GM10266 (cell line): ENCODE data around the gene ZSCAN31.

Experiments
- DNase-seq: peaks from one replicate; pipeline ENCODE4 v3.0.0; 2012; ENCODE audit errors: extremely low spot score
- TF ChIP-seq, protein P1 (sequence below): IDR thresholded peaks from 2 replicates; pipeline ENCODE4 v1.5.1; 2012; ENCODE audit warnings: mild to moderate bottlenecking, low read depth; ENCODE audit not compliant: control insufficient read depth, insufficient read depth; ENCODE audit errors: missing control alignments

Gene ZSCAN31

DNA sequence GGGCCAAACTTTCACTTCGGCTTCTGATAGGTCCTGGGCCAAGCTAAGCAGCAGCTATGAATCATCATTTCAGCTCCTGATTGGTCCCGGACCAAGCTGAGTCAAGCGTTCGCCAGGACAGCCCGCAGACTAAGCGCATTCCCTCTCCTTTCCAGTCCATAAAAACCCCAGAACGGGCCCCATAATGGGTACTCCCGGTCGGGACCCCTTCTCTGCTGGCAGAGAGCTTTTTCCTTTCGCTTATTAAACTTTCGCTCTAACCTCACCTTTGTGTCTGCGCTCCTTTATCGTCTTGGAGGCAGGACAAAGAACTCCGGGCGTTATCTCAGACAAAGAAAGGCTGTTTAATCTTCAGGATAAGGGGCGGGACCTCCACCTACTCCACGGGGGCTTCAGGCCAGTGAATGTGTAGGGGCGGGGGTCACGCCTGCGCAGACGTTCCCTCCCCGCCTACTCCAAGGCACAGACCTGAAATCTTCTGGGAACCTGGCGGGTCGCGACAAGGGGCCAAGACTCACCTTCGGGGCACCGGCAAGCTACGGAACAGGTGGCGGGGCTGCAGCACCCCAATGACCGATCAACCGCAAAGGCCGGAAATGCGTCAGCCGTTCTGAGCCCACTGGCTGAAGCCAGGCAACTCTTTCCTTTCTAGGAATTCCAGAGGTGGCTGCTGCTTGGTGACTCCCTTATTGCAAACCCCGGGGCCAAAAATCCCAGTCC, at the start of gene ZSCAN31:
ZSCAN31 (minus strand) TSS at position 585 of the 720 bp plus-strand sequence. CDS start 6,465 bp downstream, outside the sequence.
- TF ChIP-seq, protein P1, sequence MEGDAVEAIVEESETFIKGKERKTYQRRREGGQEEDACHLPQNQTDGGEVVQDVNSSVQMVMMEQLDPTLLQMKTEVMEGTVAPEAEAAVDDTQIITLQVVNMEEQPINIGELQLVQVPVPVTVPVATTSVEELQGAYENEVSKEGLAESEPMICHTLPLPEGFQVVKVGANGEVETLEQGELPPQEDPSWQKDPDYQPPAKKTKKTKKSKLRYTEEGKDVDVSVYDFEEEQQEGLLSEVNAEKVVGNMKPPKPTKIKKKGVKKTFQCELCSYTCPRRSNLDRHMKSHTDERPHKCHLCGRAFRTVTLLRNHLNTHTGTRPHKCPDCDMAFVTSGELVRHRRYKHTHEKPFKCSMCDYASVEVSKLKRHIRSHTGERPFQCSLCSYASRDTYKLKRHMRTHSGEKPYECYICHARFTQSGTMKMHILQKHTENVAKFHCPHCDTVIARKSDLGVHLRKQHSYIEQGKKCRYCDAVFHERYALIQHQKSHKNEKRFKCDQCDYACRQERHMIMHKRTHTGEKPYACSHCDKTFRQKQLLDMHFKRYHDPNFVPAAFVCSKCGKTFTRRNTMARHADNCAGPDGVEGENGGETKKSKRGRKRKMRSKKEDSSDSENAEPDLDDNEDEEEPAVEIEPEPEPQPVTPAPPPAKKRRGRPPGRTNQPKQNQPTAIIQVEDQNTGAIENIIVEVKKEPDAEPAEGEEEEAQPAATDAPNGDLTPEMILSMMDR, result no peak
- DNase-seq, result peak; percentile 69

- no peak for DNase-seq
- TF ChIP-seq, protein P1, result no peak
Observed at GRCh38 chr6:28384143-28384533, 48.2 kb upstream of the ZSCAN31 start.

DNA sequence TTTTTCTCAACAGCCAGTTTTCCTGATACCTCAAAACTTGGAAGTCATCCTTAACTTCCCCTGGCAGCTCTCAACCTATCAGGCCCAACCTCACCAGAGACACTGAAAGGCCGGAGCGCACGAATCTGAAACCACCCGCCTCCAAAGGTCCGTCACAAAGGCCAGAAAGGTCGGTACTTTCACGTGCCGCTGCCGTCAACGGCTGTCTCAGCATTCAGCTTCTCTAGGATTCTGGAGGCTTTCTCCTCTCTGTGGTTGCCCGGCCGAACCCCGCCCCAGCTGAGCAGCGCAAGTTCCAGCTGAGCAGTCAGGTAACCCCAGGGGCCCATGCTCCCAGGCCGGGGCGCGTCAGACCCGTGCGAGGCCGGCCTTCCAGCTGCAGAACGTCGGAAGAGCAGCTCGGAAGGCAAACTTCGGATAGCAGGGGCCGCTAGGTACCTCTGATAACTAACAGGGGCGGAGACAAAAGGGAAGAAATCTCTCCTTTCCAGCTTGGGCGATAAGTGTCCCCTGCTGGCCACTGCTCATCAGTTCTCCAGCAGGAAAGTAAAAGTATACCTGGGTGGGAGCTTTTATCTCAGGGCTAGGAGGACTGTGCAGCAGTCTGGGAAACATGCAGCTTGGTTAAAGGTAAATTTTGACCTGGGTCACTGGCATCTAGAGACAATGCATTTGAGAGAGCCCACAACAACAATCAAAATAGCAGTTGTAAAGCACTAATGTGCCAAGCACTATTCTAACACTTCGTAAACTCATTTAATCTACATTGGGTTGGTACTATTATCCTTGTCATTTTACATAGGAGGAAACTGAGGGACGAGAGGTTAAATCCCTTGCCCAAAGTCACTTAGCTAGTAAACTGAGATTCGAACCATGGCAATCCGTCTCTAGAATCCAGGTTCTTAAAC, 47.5 kb upstream of the ZSCAN31 start:
- TF ChIP-seq, protein P1, result peak; percentile 22

DNA sequence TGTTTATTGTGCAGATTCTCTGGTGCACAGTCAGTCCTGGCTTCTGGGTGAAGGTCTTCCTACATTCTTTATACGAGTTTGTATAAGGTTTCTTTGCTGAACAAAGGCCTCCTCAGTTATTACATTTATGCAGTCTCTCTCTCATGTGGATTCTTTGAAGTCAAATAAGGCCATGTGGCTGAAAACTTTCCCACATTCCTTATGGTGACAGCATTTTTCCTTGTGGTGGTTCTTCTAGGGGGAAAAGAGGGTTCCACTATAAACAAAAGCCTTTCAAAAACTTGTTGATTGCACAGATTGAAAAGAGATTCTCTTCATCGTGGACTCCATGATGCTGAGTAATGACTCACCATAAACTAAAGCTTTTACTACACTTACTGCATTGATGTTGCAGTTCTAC, 44.4 kb upstream of the ZSCAN31 start:
- no peak for DNase-seq
- TF ChIP-seq, protein P1, result no peak

More for the DNA sequence above, 47.5 kb upstream of the ZSCAN31 start:
- DNase-seq, result peak; percentile 74

GRCh38 chr6:28378644-28379043, 42.7 kb upstream of the ZSCAN31 start:
- no peak for DNase-seq
- TF ChIP-seq, protein P1, result no peak

DNA sequence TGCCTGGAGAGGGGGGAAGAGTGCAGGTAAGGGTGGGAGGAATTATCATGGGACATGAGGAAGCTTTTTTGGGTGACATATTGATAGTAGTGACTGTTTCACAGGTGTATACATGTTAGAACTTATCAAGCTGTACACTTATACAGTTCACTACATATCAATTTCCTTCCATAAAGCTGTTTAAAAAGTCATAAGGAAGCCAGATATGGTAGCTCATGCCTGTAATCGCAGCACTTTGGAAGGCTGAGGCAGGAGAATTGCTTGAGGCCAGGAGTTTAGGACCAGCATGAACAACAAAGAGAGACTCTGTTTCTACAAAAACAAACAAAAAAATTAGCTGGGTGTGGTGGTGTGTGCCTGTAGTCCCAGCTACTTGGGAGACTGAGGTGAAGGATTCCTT, 41.9 kb upstream of the ZSCAN31 start:
- TF ChIP-seq, protein P1, result no peak

More for the DNA sequence above, 41.9 kb upstream of the ZSCAN31 start:
- DNase-seq, result no peak
